ENCODE data around the gene C1orf74.

The C1orf74 gene

GRCh38 chr1:209783386-209783785, 973 bp downstream of the C1orf74 start:
- Histone ChIP-seq H3K9ac (ENCODE audit: low read depth, low read length) (peak overlapping the region; percentile 87), H3K27me3 (ENCODE audit: control insufficient read depth, insufficient read depth, low read length) (no peaks in the 10 kb centered on the region), H3K36me3 (ENCODE audit: control insufficient read depth, insufficient read depth, low read length) (no peaks in the 10 kb centered on the region), H3K9me3 (ENCODE audit: control insufficient read depth, insufficient read depth, low read length) (no peaks in the 10 kb centered on the region), H3K4me1 (ENCODE audit: control insufficient read depth, insufficient read depth, low read length) (no peaks in the 10 kb centered on the region), H3K4me3 (ENCODE audit: low read depth, low read length) (peak overlapping the region; percentile 84)

DNA sequence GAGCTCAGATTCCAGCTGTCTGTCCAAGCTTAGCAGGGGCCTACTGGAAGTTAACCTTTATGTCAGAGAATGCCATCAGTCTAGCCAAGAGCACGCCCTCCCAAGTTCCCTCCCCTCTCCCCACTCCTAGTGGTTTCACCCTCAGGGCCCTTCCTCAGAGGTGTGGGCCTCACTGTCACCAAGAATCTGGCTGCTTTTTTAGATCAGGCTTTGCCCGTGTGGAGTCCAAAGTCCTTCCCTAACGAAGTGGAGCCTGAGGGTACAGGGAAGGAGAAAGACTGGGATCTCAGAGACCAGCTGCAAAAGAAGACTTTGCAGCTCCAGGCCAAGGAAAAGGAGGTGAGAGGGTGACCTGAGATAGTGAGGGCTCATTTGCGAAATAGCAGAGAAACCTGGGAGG, 4.1 kb downstream of the C1orf74 start:
- Histone ChIP-seq H3K4me3 (ENCODE audit: low read depth, low read length) (no peak overlapping the region), H3K27me3 (ENCODE audit: control insufficient read depth, insufficient read depth, low read length) (no peaks in the 10 kb centered on the region), H3K4me1 (ENCODE audit: control insufficient read depth, insufficient read depth, low read length) (no peaks in the 10 kb centered on the region), H3K36me3 (ENCODE audit: control insufficient read depth, insufficient read depth, low read length) (no peaks in the 10 kb centered on the region), H3K9ac (ENCODE audit: low read depth, low read length) (peak overlapping the region; percentile 12), H3K9me3 (ENCODE audit: control insufficient read depth, insufficient read depth, low read length) (no peaks in the 10 kb centered on the region)

- Histone ChIP-seq H3K27me3 (ENCODE audit: control insufficient read depth, insufficient read depth, low read length) (peaks cover 3% of the 10 kb centered on the region), H3K36me3 (ENCODE audit: control insufficient read depth, insufficient read depth, low read length) (no peaks in the 10 kb centered on the region), H3K4me1 (ENCODE audit: control insufficient read depth, insufficient read depth, low read length) (no peaks in the 10 kb centered on the region), H3K9ac (ENCODE audit: low read depth, low read length) (no peak overlapping the region), H3K4me3 (ENCODE audit: low read depth, low read length) (no peak overlapping the region), H3K9me3 (ENCODE audit: control insufficient read depth, insufficient read depth, low read length) (no peaks in the 10 kb centered on the region)
Measured at GRCh38 chr1:209778102-209778501, 6.3 kb downstream of the C1orf74 start.

DNA sequence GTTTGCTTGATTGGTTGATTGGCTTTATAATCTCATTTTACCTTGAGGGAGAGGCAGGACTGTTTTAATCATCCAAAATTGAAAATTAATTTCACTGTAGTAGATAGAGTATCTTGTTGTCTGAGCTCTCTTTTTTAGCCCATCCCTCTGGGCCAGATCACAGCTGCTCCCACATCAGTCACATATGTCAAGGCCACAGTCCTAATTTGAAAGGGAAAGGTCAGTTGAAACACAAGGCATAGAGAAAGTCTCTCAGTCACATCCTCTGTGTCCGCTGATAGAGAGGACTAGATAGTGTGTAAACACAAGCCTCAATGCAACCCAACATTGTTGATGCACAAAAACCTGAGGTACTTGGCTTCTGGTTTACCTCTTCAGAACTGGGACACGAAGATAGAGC, 6.8 kb downstream of the C1orf74 start:
- Histone ChIP-seq H3K27me3 (ENCODE audit: control insufficient read depth, insufficient read depth, low read length) (peaks cover 3% of the 10 kb centered on the region), H3K4me3 (ENCODE audit: low read depth, low read length) (no peak overlapping the region), H3K4me1 (ENCODE audit: control insufficient read depth, insufficient read depth, low read length) (no peaks in the 10 kb centered on the region), H3K36me3 (ENCODE audit: control insufficient read depth, insufficient read depth, low read length) (no peaks in the 10 kb centered on the region), H3K9me3 (ENCODE audit: control insufficient read depth, insufficient read depth, low read length) (no peaks in the 10 kb centered on the region), H3K9ac (ENCODE audit: low read depth, low read length) (no peak overlapping the region)

- no peak overlapping the region for H3K4me3 ChIP-seq (ENCODE audit: low read depth, low read length)
- H3K27me3 ChIP-seq (ENCODE audit: control insufficient read depth, insufficient read depth, low read length) = peaks cover 3% of the 10 kb centered on the region
- H3K9ac ChIP-seq (ENCODE audit: low read depth, low read length) = no peak overlapping the region
- no peaks in the 10 kb centered on the region for H3K36me3 ChIP-seq (ENCODE audit: control insufficient read depth, insufficient read depth, low read length)
- H3K4me1 ChIP-seq (ENCODE audit: control insufficient read depth, insufficient read depth, low read length) = no peaks in the 10 kb centered on the region
- H3K9me3 ChIP-seq (ENCODE audit: control insufficient read depth, insufficient read depth, low read length) = no peaks in the 10 kb centered on the region
Measured at GRCh38 chr1:209775678-209776077, 8.7 kb downstream of the C1orf74 start.

DNA sequence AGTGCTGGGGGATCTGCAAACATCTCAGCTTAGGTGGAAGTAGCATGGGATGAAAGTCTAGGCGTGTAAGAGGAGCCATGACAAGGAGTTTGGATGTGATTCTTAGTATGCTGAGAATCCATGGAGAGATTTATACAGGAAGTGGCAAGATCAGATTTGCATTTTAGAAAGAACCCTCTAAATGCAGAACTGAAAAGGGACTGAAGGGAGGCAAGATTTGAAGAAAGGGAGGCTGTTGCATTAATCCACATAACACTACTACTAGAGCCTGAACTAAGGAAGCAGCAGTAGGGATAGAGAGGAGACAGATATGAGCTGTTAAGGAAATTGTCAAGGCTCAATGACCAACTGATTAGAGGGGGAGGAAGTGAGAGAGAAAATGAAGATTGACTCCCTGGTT, 9.8 kb downstream of the C1orf74 start:
- H3K9ac ChIP-seq (ENCODE audit: low read depth, low read length) = no peak overlapping the region
- H3K4me3 ChIP-seq (ENCODE audit: low read depth, low read length) = no peak overlapping the region
- no peaks in the 10 kb centered on the region for H3K9me3 ChIP-seq (ENCODE audit: control insufficient read depth, insufficient read depth, low read length)
- peaks cover 3% of the 10 kb centered on the region for H3K27me3 ChIP-seq (ENCODE audit: control insufficient read depth, insufficient read depth, low read length)
- no peaks in the 10 kb centered on the region for H3K4me1 ChIP-seq (ENCODE audit: control insufficient read depth, insufficient read depth, low read length)
- H3K36me3 ChIP-seq (ENCODE audit: control insufficient read depth, insufficient read depth, low read length) = no peaks in the 10 kb centered on the region

GRCh38 chr1:209772126-209772525, 12.2 kb downstream of the C1orf74 start:
- Histone ChIP-seq H3K36me3 (ENCODE audit: control insufficient read depth, insufficient read depth, low read length) (no peaks in the 10 kb centered on the region), H3K4me3 (ENCODE audit: low read depth, low read length) (no peak overlapping the region), H3K27me3 (ENCODE audit: control insufficient read depth, insufficient read depth, low read length) (peaks cover 3% of the 10 kb centered on the region), H3K9me3 (ENCODE audit: control insufficient read depth, insufficient read depth, low read length) (no peaks in the 10 kb centered on the region), H3K9ac (ENCODE audit: low read depth, low read length) (no peak overlapping the region), H3K4me1 (ENCODE audit: control insufficient read depth, insufficient read depth, low read length) (no peaks in the 10 kb centered on the region)

DNA sequence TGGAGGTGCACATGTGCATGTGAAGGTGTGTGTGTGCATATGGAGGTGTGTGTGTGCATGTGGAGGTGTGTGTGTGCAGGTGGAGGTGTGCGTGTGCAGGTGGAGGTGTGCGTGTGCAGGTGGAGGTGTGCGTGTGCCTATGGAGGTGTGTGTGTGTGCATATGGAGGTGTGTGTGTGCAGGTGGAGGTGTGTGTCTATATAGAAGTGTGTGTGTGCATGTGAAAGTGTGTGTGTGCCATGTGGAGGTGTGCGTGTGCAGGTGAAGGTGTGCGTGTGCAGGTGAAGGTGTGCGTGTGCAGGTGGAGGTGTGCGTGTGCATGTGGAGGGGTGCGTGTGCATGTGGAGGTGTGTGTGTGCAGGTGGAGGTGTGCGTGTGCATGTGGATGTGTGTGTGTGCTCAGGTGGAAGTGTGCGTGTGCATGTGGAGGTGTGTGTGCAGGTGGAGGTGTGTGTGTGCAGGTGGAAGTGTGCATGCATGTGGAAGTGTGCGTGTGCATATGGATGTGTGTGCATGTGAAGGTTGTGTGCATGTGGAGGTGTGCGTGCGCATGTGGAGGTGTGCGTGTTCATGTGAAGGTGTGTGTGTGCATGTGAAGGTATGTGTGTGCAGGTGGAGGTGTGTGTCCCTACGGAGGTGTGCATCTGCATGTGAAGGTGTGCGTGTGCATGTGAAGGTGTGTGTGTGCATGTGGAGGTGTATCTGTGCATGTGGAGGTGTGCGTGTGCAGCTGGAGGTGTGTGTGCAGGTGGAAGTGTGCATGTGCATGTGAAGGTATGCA, 13.5 kb downstream of the C1orf74 start:
- no peaks in the 10 kb centered on the region for H3K4me1 ChIP-seq (ENCODE audit: control insufficient read depth, insufficient read depth, low read length)
- H3K4me3 ChIP-seq (ENCODE audit: low read depth, low read length) = no peak overlapping the region
- peaks cover 3% of the 10 kb centered on the region for H3K27me3 ChIP-seq (ENCODE audit: control insufficient read depth, insufficient read depth, low read length)
- no peaks in the 10 kb centered on the region for H3K9me3 ChIP-seq (ENCODE audit: control insufficient read depth, insufficient read depth, low read length)
- no peak overlapping the region for H3K9ac ChIP-seq (ENCODE audit: low read depth, low read length)
- H3K36me3 ChIP-seq (ENCODE audit: control insufficient read depth, insufficient read depth, low read length) = no peaks in the 10 kb centered on the region

- no peaks in the 10 kb centered on the region for H3K9me3 ChIP-seq (ENCODE audit: control insufficient read depth, insufficient read depth, low read length)
- no peaks in the 10 kb centered on the region for H3K36me3 ChIP-seq (ENCODE audit: control insufficient read depth, insufficient read depth, low read length)
- no peak overlapping the region for H3K9ac ChIP-seq (ENCODE audit: low read depth, low read length)
- H3K4me1 ChIP-seq (ENCODE audit: control insufficient read depth, insufficient read depth, low read length) = no peaks in the 10 kb centered on the region
- H3K4me3 ChIP-seq (ENCODE audit: low read depth, low read length) = no peak overlapping the region
- peaks cover 3% of the 10 kb centered on the region for H3K27me3 ChIP-seq (ENCODE audit: control insufficient read depth, insufficient read depth, low read length)
Measured at GRCh38 chr1:209769971-209770370, 14.4 kb downstream of the C1orf74 start.

GRCh38 chr1:209769171-209769904, 15.0 kb downstream of the C1orf74 start:
- Histone ChIP-seq H3K9me3 (ENCODE audit: control insufficient read depth, insufficient read depth, low read length) (no peaks in the 10 kb centered on the region), H3K4me1 (ENCODE audit: control insufficient read depth, insufficient read depth, low read length) (no peaks in the 10 kb centered on the region), H3K4me3 (ENCODE audit: low read depth, low read length) (no peak overlapping the region), H3K36me3 (ENCODE audit: control insufficient read depth, insufficient read depth, low read length) (no peaks in the 10 kb centered on the region), H3K27me3 (ENCODE audit: control insufficient read depth, insufficient read depth, low read length) (peaks cover 3% of the 10 kb centered on the region), H3K9ac (ENCODE audit: low read depth, low read length) (no peak overlapping the region)

GRCh38 chr1:209768354-209768774, 16.0 kb downstream of the C1orf74 start:
- no peaks in the 10 kb centered on the region for H3K9me3 ChIP-seq (ENCODE audit: control insufficient read depth, insufficient read depth, low read length)
- H3K9ac ChIP-seq (ENCODE audit: low read depth, low read length) = no peak overlapping the region
- H3K4me1 ChIP-seq (ENCODE audit: control insufficient read depth, insufficient read depth, low read length) = no peaks in the 10 kb centered on the region
- H3K4me3 ChIP-seq (ENCODE audit: low read depth, low read length) = no peak overlapping the region
- H3K36me3 ChIP-seq (ENCODE audit: control insufficient read depth, insufficient read depth, low read length) = no peaks in the 10 kb centered on the region
- H3K27me3 ChIP-seq (ENCODE audit: control insufficient read depth, insufficient read depth, low read length) = no peaks in the 10 kb centered on the region

GRCh38 chr1:209767706-209768105, 16.7 kb downstream of the C1orf74 start:
- Histone ChIP-seq H3K9me3 (ENCODE audit: control insufficient read depth, insufficient read depth, low read length) (no peaks in the 10 kb centered on the region), H3K4me1 (ENCODE audit: control insufficient read depth, insufficient read depth, low read length) (no peaks in the 10 kb centered on the region), H3K4me3 (ENCODE audit: low read depth, low read length) (no peak overlapping the region), H3K9ac (ENCODE audit: low read depth, low read length) (no peak overlapping the region), H3K27me3 (ENCODE audit: control insufficient read depth, insufficient read depth, low read length) (no peaks in the 10 kb centered on the region), H3K36me3 (ENCODE audit: control insufficient read depth, insufficient read depth, low read length) (no peaks in the 10 kb centered on the region)

Data from iPS-15b (cell line).